Loucy (cell line): ENCODE data around the gene NMNAT2.

Experiments
- H2AFZ ChIP-seq: fragments of 200-600 bp; sonication (generic); 2 replicates; pipeline ENCODE4 v1.6.0; 2016; ENCODE audit warnings: antibody characterized with exemption, mild to moderate bottlenecking, low read length, moderate library complexity
- H3F3A ChIP-seq: fragments of 200-600 bp; 2 replicates; pipeline ENCODE4 v1.6.0; 2016; ENCODE audit warnings: antibody characterized with exemption, low read depth, mild to moderate bottlenecking
- H3K27me3 ChIP-seq: fragments of 200-600 bp; sonication (generic); 2 replicates; pipeline ENCODE4 v1.6.1; 2014; ENCODE audit warnings: low read length, mild to moderate bottlenecking; ENCODE audit not compliant: insufficient read depth, poor library complexity, severe bottlenecking
- H3K36me3 ChIP-seq: fragments of 200-600 bp; sonication (generic); 2 replicates; pipeline ENCODE4 v1.6.1; 2016; ENCODE audit warnings: low read length; ENCODE audit not compliant: insufficient read depth
- H3K4me1 ChIP-seq: fragments of 200-600 bp; sonication (generic); 2 replicates; pipeline ENCODE4 v1.5.1; 2014; ENCODE audit warnings: low read length, mild to moderate bottlenecking; ENCODE audit not compliant: insufficient read depth, poor library complexity, severe bottlenecking
- H3K4me2 ChIP-seq: fragments of 200-600 bp; sonication (generic); 2 replicates; pipeline ENCODE4 v1.6.0; 2014; ENCODE audit warnings: antibody characterized with exemption, low read length, low read depth, mild to moderate bottlenecking; ENCODE audit not compliant: poor library complexity, severe bottlenecking
- H3K4me3 ChIP-seq: fragments of 200-600 bp; sonication (generic); 2 replicates; pipeline ENCODE4 v1.5.1; 2014; ENCODE audit warnings: low read length, mild to moderate bottlenecking, mixed read lengths; ENCODE audit not compliant: poor library complexity, severe bottlenecking
- H3K79me2 ChIP-seq: fragments of 200-600 bp; sonication (generic); 2 replicates; pipeline ENCODE4 v1.6.1; 2014; ENCODE audit warnings: low read length; ENCODE audit not compliant: insufficient read depth
- H3K9ac ChIP-seq: fragments of 200-600 bp; sonication (generic); 2 replicates; pipeline ENCODE4 v1.6.0; 2014; ENCODE audit warnings: mild to moderate bottlenecking, low read depth, low read length, moderate library complexity; ENCODE audit not compliant: poor library complexity, severe bottlenecking
- H3K9me2 ChIP-seq: fragments of 200-600 bp; sonication (generic); replicated peaks from 2 replicates; pipeline ENCODE4 v1.6.1; 2016; ENCODE audit warnings: low read depth, low read length, mixed read lengths
- H3K9me3 ChIP-seq: fragments of 200-600 bp; sonication (generic); 2 replicates; pipeline ENCODE4 v1.6.1; 2014; ENCODE audit warnings: mild to moderate bottlenecking, antibody characterized with exemption, low read length, low read depth; ENCODE audit not compliant: insufficient read depth
- H4K20me1 ChIP-seq: fragments of 200-600 bp; sonication (generic); 2 replicates; pipeline ENCODE4 v1.6.0; 2014; ENCODE audit warnings: antibody characterized with exemption, low read length, mild to moderate bottlenecking; ENCODE audit not compliant: insufficient read depth, poor library complexity, severe bottlenecking
- EZH2phosphoT487 ChIP-seq: fragments of 200-600 bp; IDR thresholded peaks from 2 replicates; pipeline ENCODE4 v1.6.1; 2018; ENCODE audit warnings: antibody characterized with exemption, mild to moderate bottlenecking, moderate library complexity, borderline replicate concordance
- TF ChIP-seq, protein P1 (sequence below): fragments of 200-600 bp; sonication (generic); conservative IDR thresholded peaks from 2 replicates; pipeline ENCODE4 v1.5.1; 2014; ENCODE audit warnings: mild to moderate bottlenecking, antibody characterized with exemption, low read length

The NMNAT2 gene

GRCh38 chr1:183330335-183330734, 87.8 kb downstream of the NMNAT2 start:
- Histone ChIP-seq H3K9ac (no peak overlapping the region), H3K4me3 (no peak overlapping the region), H4K20me1 (no peaks in the 10 kb centered on the region), H3F3A (no peaks in the 10 kb centered on the region), H3K9me3 (no peaks in the 10 kb centered on the region), H3K9me2 (no peaks in the 10 kb centered on the region), H3K4me1 (no peaks in the 10 kb centered on the region), H2AFZ (no peak overlapping the region), H3K36me3 (no peaks in the 10 kb centered on the region), H3K79me2 (no peaks in the 10 kb centered on the region), H3K27me3 (no peaks in the 10 kb centered on the region), H3K4me2 (no peak overlapping the region)
- TF ChIP-seq EZH2phosphoT487, result no peak
- TF ChIP-seq, protein P1, sequence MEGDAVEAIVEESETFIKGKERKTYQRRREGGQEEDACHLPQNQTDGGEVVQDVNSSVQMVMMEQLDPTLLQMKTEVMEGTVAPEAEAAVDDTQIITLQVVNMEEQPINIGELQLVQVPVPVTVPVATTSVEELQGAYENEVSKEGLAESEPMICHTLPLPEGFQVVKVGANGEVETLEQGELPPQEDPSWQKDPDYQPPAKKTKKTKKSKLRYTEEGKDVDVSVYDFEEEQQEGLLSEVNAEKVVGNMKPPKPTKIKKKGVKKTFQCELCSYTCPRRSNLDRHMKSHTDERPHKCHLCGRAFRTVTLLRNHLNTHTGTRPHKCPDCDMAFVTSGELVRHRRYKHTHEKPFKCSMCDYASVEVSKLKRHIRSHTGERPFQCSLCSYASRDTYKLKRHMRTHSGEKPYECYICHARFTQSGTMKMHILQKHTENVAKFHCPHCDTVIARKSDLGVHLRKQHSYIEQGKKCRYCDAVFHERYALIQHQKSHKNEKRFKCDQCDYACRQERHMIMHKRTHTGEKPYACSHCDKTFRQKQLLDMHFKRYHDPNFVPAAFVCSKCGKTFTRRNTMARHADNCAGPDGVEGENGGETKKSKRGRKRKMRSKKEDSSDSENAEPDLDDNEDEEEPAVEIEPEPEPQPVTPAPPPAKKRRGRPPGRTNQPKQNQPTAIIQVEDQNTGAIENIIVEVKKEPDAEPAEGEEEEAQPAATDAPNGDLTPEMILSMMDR, result no peak

- no peaks in the 10 kb centered on the region for H3K9me3 ChIP-seq
- no peaks in the 10 kb centered on the region for H3K79me2 ChIP-seq
- no peak overlapping the region for H3K9ac ChIP-seq
- no peaks in the 10 kb centered on the region for H3K9me2 ChIP-seq
- no peaks in the 10 kb centered on the region for H3K36me3 ChIP-seq
- TF ChIP-seq, protein P1, result no peak
- no peak for TF ChIP-seq EZH2phosphoT487
- H3K4me1 ChIP-seq, result no peaks in the 10 kb centered on the region
- no peaks in the 10 kb centered on the region for H4K20me1 ChIP-seq
- H3K4me2 ChIP-seq, result no peak overlapping the region
- no peak overlapping the region for H3K4me3 ChIP-seq
- H3K27me3 ChIP-seq, result no peaks in the 10 kb centered on the region
- H2AFZ ChIP-seq, result no peak overlapping the region
- H3F3A ChIP-seq, result no peaks in the 10 kb centered on the region
Observed at GRCh38 chr1:183328371-183328770, 89.8 kb downstream of the NMNAT2 start.

GRCh38 chr1:183327434-183328290, 90.5 kb downstream of the NMNAT2 start:
- Histone ChIP-seq H3K36me3 (no peaks in the 10 kb centered on the region), H3K4me2 (no peak overlapping the region), H3K9me2 (no peaks in the 10 kb centered on the region), H4K20me1 (no peaks in the 10 kb centered on the region), H3K27me3 (no peaks in the 10 kb centered on the region), H3K4me1 (no peaks in the 10 kb centered on the region), H3K9ac (no peak overlapping the region), H2AFZ (no peak overlapping the region), H3K4me3 (no peak overlapping the region), H3F3A (no peaks in the 10 kb centered on the region), H3K9me3 (no peaks in the 10 kb centered on the region), H3K79me2 (no peaks in the 10 kb centered on the region)
- TF ChIP-seq EZH2phosphoT487, result no peak
- TF ChIP-seq, protein P1, result no peak
